ENCODE measurements around the gene TMOD1. TPM values are rescaled to one million over a fixed set of nuclear protein-coding genes. Genes with fewer than 3 reads are reported as not detected.

The TMOD1 gene
- total and polyA plus RNA-seq, 2 of the 8 experiments (the other 6 are each of a cell fraction or from before 2014, with no cell fraction given) = 0.17 to 0.88 TPM

DNA sequence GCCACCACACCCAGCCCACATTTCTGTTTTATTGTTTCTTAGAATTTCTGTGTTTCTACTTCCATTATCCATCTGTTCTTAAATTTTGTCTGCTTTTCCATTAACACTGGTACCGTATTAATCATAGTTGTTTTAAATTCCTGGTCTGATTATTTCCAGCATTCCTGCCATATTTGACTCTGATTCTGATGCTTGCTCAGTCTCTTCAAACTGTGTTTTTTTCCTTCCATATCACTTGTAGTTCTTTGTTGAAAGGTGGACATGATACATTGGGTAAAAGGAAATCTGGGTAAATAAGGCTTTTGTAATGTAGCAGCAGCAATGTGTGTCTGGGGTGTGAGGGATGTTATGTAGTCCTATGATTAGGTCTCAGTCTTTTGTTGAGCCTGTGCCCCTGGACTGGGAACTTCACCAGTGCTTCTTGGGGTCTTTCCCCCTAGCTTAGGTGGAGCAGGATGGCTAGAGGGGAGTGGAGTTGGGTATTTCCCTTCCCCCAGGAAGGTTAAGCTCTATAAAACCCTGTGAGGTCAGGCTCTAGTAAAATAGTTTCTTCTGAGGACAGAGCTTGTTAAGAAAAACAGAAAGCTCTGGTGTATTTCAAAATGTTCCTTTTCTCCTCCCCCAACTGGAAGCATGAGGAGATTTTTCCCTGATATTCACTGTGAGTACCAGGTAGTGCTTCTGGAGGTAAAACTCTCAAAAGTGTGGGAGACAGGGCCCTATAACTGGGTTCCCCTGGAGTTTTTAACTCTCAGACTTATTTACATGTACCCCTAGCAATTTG, 10.1 kb upstream of the TMOD1 start (continued):
- no peak for TF ChIP-seq TAF1 (IDR thresholded peaks at IDR 0.05; ENCODE audit: low read depth, low read length)
- TF ChIP-seq, protein P1, sequence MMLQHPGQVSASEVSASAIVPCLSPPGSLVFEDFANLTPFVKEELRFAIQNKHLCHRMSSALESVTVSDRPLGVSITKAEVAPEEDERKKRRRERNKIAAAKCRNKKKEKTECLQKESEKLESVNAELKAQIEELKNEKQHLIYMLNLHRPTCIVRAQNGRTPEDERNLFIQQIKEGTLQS (IDR thresholded peaks at IDR 0.05; ENCODE audit: insufficient read depth, low read depth, low read length) = no peak
- TF ChIP-seq, protein P2, sequence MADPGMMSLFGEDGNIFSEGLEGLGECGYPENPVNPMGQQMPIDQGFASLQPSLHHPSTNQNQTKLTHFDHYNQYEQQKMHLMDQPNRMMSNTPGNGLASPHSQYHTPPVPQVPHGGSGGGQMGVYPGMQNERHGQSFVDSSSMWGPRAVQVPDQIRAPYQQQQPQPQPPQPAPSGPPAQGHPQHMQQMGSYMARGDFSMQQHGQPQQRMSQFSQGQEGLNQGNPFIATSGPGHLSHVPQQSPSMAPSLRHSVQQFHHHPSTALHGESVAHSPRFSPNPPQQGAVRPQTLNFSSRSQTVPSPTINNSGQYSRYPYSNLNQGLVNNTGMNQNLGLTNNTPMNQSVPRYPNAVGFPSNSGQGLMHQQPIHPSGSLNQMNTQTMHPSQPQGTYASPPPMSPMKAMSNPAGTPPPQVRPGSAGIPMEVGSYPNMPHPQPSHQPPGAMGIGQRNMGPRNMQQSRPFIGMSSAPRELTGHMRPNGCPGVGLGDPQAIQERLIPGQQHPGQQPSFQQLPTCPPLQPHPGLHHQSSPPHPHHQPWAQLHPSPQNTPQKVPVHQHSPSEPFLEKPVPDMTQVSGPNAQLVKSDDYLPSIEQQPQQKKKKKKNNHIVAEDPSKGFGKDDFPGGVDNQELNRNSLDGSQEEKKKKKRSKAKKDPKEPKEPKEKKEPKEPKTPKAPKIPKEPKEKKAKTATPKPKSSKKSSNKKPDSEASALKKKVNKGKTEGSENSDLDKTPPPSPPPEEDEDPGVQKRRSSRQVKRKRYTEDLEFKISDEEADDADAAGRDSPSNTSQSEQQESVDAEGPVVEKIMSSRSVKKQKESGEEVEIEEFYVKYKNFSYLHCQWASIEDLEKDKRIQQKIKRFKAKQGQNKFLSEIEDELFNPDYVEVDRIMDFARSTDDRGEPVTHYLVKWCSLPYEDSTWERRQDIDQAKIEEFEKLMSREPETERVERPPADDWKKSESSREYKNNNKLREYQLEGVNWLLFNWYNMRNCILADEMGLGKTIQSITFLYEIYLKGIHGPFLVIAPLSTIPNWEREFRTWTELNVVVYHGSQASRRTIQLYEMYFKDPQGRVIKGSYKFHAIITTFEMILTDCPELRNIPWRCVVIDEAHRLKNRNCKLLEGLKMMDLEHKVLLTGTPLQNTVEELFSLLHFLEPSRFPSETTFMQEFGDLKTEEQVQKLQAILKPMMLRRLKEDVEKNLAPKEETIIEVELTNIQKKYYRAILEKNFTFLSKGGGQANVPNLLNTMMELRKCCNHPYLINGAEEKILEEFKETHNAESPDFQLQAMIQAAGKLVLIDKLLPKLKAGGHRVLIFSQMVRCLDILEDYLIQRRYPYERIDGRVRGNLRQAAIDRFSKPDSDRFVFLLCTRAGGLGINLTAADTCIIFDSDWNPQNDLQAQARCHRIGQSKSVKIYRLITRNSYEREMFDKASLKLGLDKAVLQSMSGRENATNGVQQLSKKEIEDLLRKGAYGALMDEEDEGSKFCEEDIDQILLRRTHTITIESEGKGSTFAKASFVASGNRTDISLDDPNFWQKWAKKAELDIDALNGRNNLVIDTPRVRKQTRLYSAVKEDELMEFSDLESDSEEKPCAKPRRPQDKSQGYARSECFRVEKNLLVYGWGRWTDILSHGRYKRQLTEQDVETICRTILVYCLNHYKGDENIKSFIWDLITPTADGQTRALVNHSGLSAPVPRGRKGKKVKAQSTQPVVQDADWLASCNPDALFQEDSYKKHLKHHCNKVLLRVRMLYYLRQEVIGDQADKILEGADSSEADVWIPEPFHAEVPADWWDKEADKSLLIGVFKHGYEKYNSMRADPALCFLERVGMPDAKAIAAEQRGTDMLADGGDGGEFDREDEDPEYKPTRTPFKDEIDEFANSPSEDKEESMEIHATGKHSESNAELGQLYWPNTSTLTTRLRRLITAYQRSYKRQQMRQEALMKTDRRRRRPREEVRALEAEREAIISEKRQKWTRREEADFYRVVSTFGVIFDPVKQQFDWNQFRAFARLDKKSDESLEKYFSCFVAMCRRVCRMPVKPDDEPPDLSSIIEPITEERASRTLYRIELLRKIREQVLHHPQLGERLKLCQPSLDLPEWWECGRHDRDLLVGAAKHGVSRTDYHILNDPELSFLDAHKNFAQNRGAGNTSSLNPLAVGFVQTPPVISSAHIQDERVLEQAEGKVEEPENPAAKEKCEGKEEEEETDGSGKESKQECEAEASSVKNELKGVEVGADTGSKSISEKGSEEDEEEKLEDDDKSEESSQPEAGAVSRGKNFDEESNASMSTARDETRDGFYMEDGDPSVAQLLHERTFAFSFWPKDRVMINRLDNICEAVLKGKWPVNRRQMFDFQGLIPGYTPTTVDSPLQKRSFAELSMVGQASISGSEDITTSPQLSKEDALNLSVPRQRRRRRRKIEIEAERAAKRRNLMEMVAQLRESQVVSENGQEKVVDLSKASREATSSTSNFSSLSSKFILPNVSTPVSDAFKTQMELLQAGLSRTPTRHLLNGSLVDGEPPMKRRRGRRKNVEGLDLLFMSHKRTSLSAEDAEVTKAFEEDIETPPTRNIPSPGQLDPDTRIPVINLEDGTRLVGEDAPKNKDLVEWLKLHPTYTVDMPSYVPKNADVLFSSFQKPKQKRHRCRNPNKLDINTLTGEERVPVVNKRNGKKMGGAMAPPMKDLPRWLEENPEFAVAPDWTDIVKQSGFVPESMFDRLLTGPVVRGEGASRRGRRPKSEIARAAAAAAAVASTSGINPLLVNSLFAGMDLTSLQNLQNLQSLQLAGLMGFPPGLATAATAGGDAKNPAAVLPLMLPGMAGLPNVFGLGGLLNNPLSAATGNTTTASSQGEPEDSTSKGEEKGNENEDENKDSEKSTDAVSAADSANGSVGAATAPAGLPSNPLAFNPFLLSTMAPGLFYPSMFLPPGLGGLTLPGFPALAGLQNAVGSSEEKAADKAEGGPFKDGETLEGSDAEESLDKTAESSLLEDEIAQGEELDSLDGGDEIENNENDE (IDR thresholded peaks at IDR 0.05; ENCODE audit: insufficient replicate concordance, low read length) = no peak
- TF ChIP-seq EGR1 (IDR thresholded peaks at IDR 0.05; ENCODE audit: borderline replicate concordance, low read depth, low read length) = no peak

Data from H1 (cell line).